K562 (cell line): ENCODE results near the gene CELSR2. TPM values are rescaled to one million over a fixed set of nuclear protein-coding genes. Genes with fewer than 3 reads are reported as not detected.

ENCODE experiments used
- ARID2 ChIP-seq: fragments of 450-650 bp; IDR thresholded peaks from 2 replicates; pipeline ENCODE4 v1.6.1; 2017; ENCODE audit warnings: antibody characterized with exemption, mild to moderate bottlenecking
- FOXP4 ChIP-seq: sonication (generic); formaldehyde crosslinking; IDR thresholded peaks from 2 replicates; pipeline ENCODE4 v1.8.0; 2022; ENCODE audit warnings: mild to moderate bottlenecking, missing genetic modification reagents, borderline replicate concordance
- HMGN3 ChIP-seq: IDR thresholded peaks from 2 replicates; pipeline ENCODE4 v1.6.1; 2011; ENCODE audit warnings: borderline replicate concordance, low read depth, mild to moderate bottlenecking, mixed read lengths, low read length; ENCODE audit not compliant: insufficient read length; ENCODE audit errors: extremely low read depth
- JUN ChIP-seq, 2 experiments: sonication (generic) in 1 of 2; formaldehyde crosslinking in 1 of 2; IDR thresholded peaks; 2 replicates each; pipeline versions ENCODE4 v1.6.1 to v1.8.0; 2012 to 2022; ENCODE audit warnings: borderline replicate concordance in 2 of 2, mild to moderate bottlenecking in 2 of 2, improper control_type of control experiment in 1 of 2, low read depth in 1 of 2, low read length in 1 of 2, missing genetic modification reagents in 1 of 2
- JUNB ChIP-seq: fragments of 450-650 bp; formaldehyde crosslinking; conservative IDR thresholded peaks from 2 replicates; pipeline ENCODE4 v1.4.0; 2020; ENCODE audit warnings: mild to moderate bottlenecking
- MCM2 ChIP-seq: fragments of 450-650 bp; IDR thresholded peaks from 2 replicates; pipeline ENCODE4 v1.6.1; 2017; ENCODE audit warnings: low read depth, mild to moderate bottlenecking
- POLR3G ChIP-seq: IDR thresholded peaks from 2 replicates; pipeline ENCODE4 v1.6.1; 2011; ENCODE audit not compliant: insufficient read length, insufficient replicate concordance; ENCODE audit errors: extremely low read depth
- RBBP5 ChIP-seq: fragments of 200-600 bp; sonication (generic); IDR thresholded peaks from 2 replicates; pipeline ENCODE4 v1.6.1; 2012; ENCODE audit warnings: borderline replicate concordance, mild to moderate bottlenecking, low read length, control low read depth, inconsistent platforms; ENCODE audit not compliant: insufficient read depth, poor library complexity, severe bottlenecking
- RBFOX2 ChIP-seq: fragments of 200-400 bp; formaldehyde crosslinking; IDR thresholded peaks from 2 replicates; pipeline ENCODE4 v1.6.1; 2017; ENCODE audit warnings: low read depth, mild to moderate bottlenecking, low read length, moderate library complexity
- ZKSCAN3 ChIP-seq: fragments of 250-450 bp; sonication (Bioruptor Pico); IDR thresholded peaks from 2 replicates; pipeline ENCODE4 v1.4.0; 2020
- polyA plus RNA-seq, 8 experiments: library from polyadenylated mRNA; depleted of rRNA in 4 of 8; stranded (reverse) in 5 of 8; unstranded in 3 of 8; fragments of >200 nt; fragmentation: Nextera tagmentation in 2 of 8; fragmentation: Illumina TruSeq in 1 of 8; extraction: Ambion mirVana in 2 of 8; extraction: Trizol in 1 of 8; gene quantifications; 2 replicates each; pipeline versions ENCODE4 v1.2.1 to v1.2.3, GENCODE V29; 2011 to 2014; ENCODE audit warnings: inconsistent platforms in 1 of 8, missing spikeins in 1 of 8
- total RNA-seq, 7 experiments: library from RNA; depleted of rRNA in 6 of 7; stranded (reverse); fragments of >200 nt in 6 of 7; fragmentation: Illumina TruSeq in 2 of 7; extraction: Trizol in 2 of 7; gene quantifications; 2 replicates each; pipeline versions ENCODE4 v1.2.1 to v1.2.3, GENCODE V29; 2011 to 2021; ENCODE audit warnings: low replicate concordance in 1 of 7
- TF ChIP-seq, protein P1 (sequence below): fragments of 450-650 bp; IDR thresholded peaks from 2 replicates; pipeline ENCODE4 v1.6.1; 2016; ENCODE audit warnings: mild to moderate bottlenecking, moderate library complexity

The CELSR2 gene
- total and polyA plus RNA-seq, 9 of the 15 experiments (the other 6 are each of a cell fraction or from before 2014, with no cell fraction given) = 0.31 to 21.9 (median 4.2) TPM

- TF ChIP-seq, protein P1, sequence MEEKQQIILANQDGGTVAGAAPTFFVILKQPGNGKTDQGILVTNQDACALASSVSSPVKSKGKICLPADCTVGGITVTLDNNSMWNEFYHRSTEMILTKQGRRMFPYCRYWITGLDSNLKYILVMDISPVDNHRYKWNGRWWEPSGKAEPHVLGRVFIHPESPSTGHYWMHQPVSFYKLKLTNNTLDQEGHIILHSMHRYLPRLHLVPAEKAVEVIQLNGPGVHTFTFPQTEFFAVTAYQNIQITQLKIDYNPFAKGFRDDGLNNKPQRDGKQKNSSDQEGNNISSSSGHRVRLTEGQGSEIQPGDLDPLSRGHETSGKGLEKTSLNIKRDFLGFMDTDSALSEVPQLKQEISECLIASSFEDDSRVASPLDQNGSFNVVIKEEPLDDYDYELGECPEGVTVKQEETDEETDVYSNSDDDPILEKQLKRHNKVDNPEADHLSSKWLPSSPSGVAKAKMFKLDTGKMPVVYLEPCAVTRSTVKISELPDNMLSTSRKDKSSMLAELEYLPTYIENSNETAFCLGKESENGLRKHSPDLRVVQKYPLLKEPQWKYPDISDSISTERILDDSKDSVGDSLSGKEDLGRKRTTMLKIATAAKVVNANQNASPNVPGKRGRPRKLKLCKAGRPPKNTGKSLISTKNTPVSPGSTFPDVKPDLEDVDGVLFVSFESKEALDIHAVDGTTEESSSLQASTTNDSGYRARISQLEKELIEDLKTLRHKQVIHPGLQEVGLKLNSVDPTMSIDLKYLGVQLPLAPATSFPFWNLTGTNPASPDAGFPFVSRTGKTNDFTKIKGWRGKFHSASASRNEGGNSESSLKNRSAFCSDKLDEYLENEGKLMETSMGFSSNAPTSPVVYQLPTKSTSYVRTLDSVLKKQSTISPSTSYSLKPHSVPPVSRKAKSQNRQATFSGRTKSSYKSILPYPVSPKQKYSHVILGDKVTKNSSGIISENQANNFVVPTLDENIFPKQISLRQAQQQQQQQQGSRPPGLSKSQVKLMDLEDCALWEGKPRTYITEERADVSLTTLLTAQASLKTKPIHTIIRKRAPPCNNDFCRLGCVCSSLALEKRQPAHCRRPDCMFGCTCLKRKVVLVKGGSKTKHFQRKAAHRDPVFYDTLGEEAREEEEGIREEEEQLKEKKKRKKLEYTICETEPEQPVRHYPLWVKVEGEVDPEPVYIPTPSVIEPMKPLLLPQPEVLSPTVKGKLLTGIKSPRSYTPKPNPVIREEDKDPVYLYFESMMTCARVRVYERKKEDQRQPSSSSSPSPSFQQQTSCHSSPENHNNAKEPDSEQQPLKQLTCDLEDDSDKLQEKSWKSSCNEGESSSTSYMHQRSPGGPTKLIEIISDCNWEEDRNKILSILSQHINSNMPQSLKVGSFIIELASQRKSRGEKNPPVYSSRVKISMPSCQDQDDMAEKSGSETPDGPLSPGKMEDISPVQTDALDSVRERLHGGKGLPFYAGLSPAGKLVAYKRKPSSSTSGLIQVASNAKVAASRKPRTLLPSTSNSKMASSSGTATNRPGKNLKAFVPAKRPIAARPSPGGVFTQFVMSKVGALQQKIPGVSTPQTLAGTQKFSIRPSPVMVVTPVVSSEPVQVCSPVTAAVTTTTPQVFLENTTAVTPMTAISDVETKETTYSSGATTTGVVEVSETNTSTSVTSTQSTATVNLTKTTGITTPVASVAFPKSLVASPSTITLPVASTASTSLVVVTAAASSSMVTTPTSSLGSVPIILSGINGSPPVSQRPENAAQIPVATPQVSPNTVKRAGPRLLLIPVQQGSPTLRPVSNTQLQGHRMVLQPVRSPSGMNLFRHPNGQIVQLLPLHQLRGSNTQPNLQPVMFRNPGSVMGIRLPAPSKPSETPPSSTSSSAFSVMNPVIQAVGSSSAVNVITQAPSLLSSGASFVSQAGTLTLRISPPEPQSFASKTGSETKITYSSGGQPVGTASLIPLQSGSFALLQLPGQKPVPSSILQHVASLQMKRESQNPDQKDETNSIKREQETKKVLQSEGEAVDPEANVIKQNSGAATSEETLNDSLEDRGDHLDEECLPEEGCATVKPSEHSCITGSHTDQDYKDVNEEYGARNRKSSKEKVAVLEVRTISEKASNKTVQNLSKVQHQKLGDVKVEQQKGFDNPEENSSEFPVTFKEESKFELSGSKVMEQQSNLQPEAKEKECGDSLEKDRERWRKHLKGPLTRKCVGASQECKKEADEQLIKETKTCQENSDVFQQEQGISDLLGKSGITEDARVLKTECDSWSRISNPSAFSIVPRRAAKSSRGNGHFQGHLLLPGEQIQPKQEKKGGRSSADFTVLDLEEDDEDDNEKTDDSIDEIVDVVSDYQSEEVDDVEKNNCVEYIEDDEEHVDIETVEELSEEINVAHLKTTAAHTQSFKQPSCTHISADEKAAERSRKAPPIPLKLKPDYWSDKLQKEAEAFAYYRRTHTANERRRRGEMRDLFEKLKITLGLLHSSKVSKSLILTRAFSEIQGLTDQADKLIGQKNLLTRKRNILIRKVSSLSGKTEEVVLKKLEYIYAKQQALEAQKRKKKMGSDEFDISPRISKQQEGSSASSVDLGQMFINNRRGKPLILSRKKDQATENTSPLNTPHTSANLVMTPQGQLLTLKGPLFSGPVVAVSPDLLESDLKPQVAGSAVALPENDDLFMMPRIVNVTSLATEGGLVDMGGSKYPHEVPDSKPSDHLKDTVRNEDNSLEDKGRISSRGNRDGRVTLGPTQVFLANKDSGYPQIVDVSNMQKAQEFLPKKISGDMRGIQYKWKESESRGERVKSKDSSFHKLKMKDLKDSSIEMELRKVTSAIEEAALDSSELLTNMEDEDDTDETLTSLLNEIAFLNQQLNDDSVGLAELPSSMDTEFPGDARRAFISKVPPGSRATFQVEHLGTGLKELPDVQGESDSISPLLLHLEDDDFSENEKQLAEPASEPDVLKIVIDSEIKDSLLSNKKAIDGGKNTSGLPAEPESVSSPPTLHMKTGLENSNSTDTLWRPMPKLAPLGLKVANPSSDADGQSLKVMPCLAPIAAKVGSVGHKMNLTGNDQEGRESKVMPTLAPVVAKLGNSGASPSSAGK = peak; percentile 64
- no peak for TF ChIP-seq JUNB
- TF ChIP-seq POLR3G = no peak
- no peak for TF ChIP-seq MCM2
- TF ChIP-seq JUN (IDR thresholded peaks at IDR 0.05; ENCODE audit: borderline replicate concordance, low read depth, low read length) = no peak
- 0 out of 2 replicates have a peak, but pooled peaks have one; percentile 32 for TF ChIP-seq JUN (CRISPR knock-in tag; IDR thresholded peaks at IDR 0.05; ENCODE audit: borderline replicate concordance)
- peak; percentile 94 for TF ChIP-seq RBBP5
- peak; percentile 69 for TF ChIP-seq HMGN3
- TF ChIP-seq FOXP4 (CRISPR knock-in tag) = 0 out of 2 replicates have a peak, but pooled peaks have one; percentile 77
- no peak for TF ChIP-seq ZKSCAN3
- peak; percentile 96 for TF ChIP-seq RBFOX2
- TF ChIP-seq ARID2 = no peak
These were observed 35.3 kb upstream of the CELSR2 start, which contains the start of gene SARS1 (continued) for GRCh38 chr1:109213824-109214693.
